Chondrocyte (in vitro differentiated cells): ENCODE data around the gene ESAM. TPM values are rescaled to one million over a fixed set of nuclear protein-coding genes. Genes with fewer than 3 reads are reported as not detected.

Experiments
- DNase-seq: peaks from one replicate; pipeline ENCODE4 v3.0.0; 2021; ENCODE audit warnings: mixed read lengths, low spot score
- H3K27ac Mint-ChIP-seq: one replicate; pipeline ENCODE4 v1.8.0; 2021; ENCODE audit warnings: mild to moderate bottlenecking, moderate library complexity, mixed read lengths; ENCODE audit not compliant: unreplicated experiment
- H3K27me3 Mint-ChIP-seq: 2 replicates; pipeline ENCODE4 v1.8.0; 2021; ENCODE audit warnings: low read depth, mixed read lengths
- H3K36me3 Mint-ChIP-seq: 2 replicates; pipeline ENCODE4 v1.8.0; 2021; ENCODE audit warnings: low read depth, mixed read lengths
- H3K4me1 Mint-ChIP-seq: 2 replicates; pipeline ENCODE4 v1.8.0; 2021; ENCODE audit warnings: low read depth, mild to moderate bottlenecking, mixed read lengths
- H3K4me3 Mint-ChIP-seq: one replicate; pipeline ENCODE4 v1.8.0; 2021; ENCODE audit warnings: mild to moderate bottlenecking, moderate library complexity, mixed read lengths; ENCODE audit not compliant: unreplicated experiment
- H3K9me3 Mint-ChIP-seq: 2 replicates; pipeline ENCODE4 v1.8.0; 2021; ENCODE audit warnings: low read depth, mixed read lengths
- total RNA-seq: library from RNA; stranded (reverse); gene quantifications from 3 replicates; pipeline ENCODE4 v1.2.1, GENCODE V29; 2021
- TF ChIP-seq, protein P1 (sequence below): fragments of 200-600 bp; sonication (generic); IDR thresholded peaks from 2 replicates; pipeline ENCODE4 v1.5.0; 2021; ENCODE audit warnings: antibody characterized with exemption, mild to moderate bottlenecking, moderate library complexity

The ESAM gene
- total RNA-seq, 1 donor from 2014 or later: 2.6 TPM

DNA sequence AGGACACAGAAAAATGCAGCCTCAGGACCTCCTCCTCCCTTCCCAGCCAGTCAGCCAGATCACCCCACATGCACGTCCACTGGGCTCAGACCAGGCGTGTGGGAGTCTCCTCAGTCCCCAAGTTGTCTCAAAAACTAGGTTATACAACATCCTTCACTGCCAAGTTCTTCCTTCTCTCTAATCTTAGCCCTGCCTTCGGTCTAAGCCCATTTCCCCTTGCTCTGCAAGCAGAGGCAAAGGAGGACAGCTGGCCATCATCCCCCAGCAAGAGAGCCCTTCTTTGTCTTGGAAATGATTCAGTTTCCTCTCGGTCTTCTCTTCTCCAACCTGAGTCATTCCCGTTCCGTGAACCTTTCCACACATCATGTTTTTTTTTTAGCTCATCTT, 36.4 kb downstream of the ESAM start:
- peak overlapping the region; percentile 27 for H3K4me3 Mint-ChIP-seq
- no peak overlapping the region for H3K27ac Mint-ChIP-seq
- H3K27me3 Mint-ChIP-seq: peaks cover 36% of the 10 kb centered on the region

DNA sequence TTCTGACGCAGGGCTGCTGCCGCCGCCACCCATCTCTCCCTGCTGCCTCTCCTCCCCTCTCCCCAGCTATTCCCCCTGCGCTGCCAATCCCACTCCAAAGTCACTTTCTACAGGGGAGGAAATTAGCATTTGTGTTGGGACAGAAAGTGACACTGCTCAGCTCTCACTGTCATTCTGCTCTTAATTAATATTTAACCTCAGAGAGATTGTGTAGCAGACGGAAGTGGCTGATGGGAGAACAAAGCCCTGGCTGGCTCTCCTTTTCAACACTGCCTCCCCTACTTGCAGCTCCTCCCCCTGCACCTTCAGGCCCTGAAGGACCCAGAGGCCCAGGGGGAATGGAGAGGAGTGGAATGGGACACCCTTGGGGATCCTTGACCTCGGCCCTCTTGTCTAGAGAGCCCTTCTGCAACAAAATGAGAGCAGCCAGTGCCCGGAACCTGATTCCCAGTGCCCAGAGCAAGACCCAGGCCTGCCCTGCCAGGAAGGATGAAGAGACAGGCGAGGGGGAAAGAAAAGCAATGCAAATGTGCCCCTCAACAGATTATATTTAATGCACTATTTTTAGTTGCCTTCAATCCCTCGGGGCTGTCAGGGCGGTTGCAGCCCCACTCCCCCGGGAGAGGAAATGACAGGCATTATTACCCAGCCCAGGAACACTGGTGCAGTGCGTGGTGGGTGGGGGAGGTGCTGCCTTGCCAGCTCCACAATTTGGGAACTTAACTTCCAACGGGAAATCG, 36.9 kb downstream of the ESAM start:
- TF ChIP-seq, protein P1, sequence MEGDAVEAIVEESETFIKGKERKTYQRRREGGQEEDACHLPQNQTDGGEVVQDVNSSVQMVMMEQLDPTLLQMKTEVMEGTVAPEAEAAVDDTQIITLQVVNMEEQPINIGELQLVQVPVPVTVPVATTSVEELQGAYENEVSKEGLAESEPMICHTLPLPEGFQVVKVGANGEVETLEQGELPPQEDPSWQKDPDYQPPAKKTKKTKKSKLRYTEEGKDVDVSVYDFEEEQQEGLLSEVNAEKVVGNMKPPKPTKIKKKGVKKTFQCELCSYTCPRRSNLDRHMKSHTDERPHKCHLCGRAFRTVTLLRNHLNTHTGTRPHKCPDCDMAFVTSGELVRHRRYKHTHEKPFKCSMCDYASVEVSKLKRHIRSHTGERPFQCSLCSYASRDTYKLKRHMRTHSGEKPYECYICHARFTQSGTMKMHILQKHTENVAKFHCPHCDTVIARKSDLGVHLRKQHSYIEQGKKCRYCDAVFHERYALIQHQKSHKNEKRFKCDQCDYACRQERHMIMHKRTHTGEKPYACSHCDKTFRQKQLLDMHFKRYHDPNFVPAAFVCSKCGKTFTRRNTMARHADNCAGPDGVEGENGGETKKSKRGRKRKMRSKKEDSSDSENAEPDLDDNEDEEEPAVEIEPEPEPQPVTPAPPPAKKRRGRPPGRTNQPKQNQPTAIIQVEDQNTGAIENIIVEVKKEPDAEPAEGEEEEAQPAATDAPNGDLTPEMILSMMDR: no peak

More for the DNA sequence above, 36.4 kb downstream of the ESAM start:
- H3K36me3 Mint-ChIP-seq: no peaks in the 10 kb centered on the region
- peaks cover 16% of the 10 kb centered on the region for H3K4me1 Mint-ChIP-seq
- no peaks in the 10 kb centered on the region for H3K9me3 Mint-ChIP-seq
- DNase-seq: no peak
- TF ChIP-seq, protein P1: no peak

DNA sequence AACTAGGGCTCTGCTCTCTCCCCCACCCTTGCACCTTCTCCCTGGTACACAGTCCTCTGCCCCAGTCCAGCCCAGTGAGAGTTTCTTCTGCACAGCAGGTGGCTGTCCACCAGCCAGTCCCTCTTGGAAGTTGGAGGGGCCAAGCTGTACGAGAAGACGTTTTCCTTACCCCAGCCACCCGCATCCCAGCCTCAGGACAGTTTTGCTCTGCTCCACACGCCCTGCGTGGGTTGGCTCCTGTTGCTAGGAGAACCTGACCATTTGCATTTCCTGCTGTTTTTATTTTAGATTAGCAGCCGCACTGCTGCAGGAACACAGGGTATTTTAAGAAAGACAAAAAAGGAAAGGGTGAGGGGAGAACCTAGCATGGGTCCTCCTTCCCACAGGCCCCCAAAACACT, 39.9 kb downstream of the ESAM start:
- Mint-ChIP-seq H3K9me3 (no peaks in the 10 kb centered on the region), H3K27ac (no peak overlapping the region), H3K36me3 (no peaks in the 10 kb centered on the region), H3K4me1 (peaks cover 28% of the 10 kb centered on the region), H3K4me3 (no peak overlapping the region), H3K27me3 (peaks cover 64% of the 10 kb centered on the region)
- TF ChIP-seq, protein P1: no peak
- no peak for DNase-seq

More for the DNA sequence above, 36.9 kb downstream of the ESAM start:
- Mint-ChIP-seq H3K9me3 (no peaks in the 10 kb centered on the region), H3K27ac (no peak overlapping the region), H3K4me3 (peak overlapping the region; percentile 27), H3K36me3 (no peaks in the 10 kb centered on the region), H3K27me3 (peaks cover 38% of the 10 kb centered on the region), H3K4me1 (peaks cover 16% of the 10 kb centered on the region)
- no peak for DNase-seq

DNA sequence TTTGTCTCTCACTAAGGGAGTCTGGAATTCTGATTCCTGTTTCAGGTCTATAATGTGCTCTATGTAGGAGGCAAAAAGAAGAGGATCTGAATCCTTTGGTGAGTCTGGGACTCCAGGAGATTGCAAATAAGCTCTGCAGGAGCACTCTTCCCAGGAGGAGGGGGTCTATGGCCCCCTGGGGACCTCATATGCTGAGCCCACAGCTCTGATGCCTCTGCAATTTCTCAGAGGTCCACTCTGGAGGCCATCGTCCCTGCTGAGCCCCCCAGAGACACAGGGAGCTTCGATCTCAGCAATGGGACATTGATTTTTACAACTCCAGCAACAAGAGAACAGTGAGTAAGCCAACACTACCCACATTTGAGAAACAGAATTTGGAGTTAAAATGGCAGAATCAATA, 42.6 kb downstream of the ESAM start:
- Mint-ChIP-seq H3K36me3 (no peaks in the 10 kb centered on the region), H3K27ac (no peak overlapping the region), H3K27me3 (peaks cover 67% of the 10 kb centered on the region), H3K9me3 (no peaks in the 10 kb centered on the region), H3K4me1 (peaks cover 12% of the 10 kb centered on the region), H3K4me3 (no peak overlapping the region)
- DNase-seq: no peak
- TF ChIP-seq, protein P1: no peak

DNA sequence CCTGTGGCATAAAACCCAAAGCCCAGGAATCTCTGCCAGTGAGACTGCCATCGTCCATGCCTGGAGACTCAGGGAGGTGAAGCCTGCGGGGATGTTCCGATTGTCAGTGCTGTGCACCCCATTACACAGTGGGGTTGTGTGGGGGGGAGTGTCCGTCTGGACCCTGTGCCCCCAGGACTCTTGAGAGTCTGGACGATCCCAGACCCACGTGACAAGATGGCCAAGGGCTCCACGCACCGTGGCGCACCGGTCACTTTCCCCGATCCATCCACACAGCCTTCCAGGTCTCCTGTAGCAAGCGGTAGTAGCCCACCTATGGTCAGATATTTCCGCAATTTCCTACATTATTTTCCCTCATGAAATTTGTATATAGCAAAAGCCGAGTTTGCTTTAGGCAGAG, 43.3 kb downstream of the ESAM start:
- H3K9me3 Mint-ChIP-seq: no peaks in the 10 kb centered on the region
- H3K4me1 Mint-ChIP-seq: peaks cover 11% of the 10 kb centered on the region
- no peak for DNase-seq
- H3K4me3 Mint-ChIP-seq: peak overlapping the region; percentile 69
- peaks cover 64% of the 10 kb centered on the region for H3K27me3 Mint-ChIP-seq
- H3K36me3 Mint-ChIP-seq: no peaks in the 10 kb centered on the region
- TF ChIP-seq, protein P1: no peak
- no peak overlapping the region for H3K27ac Mint-ChIP-seq
